Cardiac septum (tissue), 1 donor: ENCODE data around the gene TANC2. TPM values are rescaled to one million over a fixed set of nuclear protein-coding genes. Genes with fewer than 3 reads are reported as not detected.

Experiments
- DNase-seq: peaks from one replicate; pipeline ENCODE4 v3.0.0-alpha.2; 2020; ENCODE audit warnings: low spot score
- intact Hi-C: fragments of 100-400 bp; cut with DNase I; formaldehyde crosslinking; loops from one replicate; pipeline ENCODE4 v1.14.0; 2022
- microRNA-seq: library from miRNA; unstranded; fragments of <30 nt; microRNA quantifications from one replicate; pipeline ENCODE4 v1.2.0, GENCODE V29; 2020
- total RNA-seq: library from RNA; stranded (reverse); fragmentation: NEBNext Ultra II Directional; extraction: Animal tissue kit (Norgen Biotek cat#: 25700); gene quantifications from one replicate; pipeline ENCODE4 v1.2.1, GENCODE V29; 2021
- donor health status: DM: no; HTN: no; CAD: no.

Gene TANC2
- total RNA-seq, 1 donor from 2014 or later = 21.8 TPM

- DNase-seq = no peak
- intact Hi-C loops = loop anchor here (5.0 kb wide), 1 partner anchor 406 kb away; no protein-coding TSS in a partner anchor
Measured at GRCh38 chr17:62996221-62996620, 30.2 kb downstream of the TANC2 start.

GRCh38 chr17:62998166-62998565 lies 32.1 kb downstream of the TANC2 start:
- intact Hi-C loops = loop anchor here (5.0 kb wide), 1 partner anchor 404 kb away; no protein-coding TSS in a partner anchor

GRCh38 chr17:62998665-62999393 lies 32.8 kb downstream of the TANC2 start:
- no peak for DNase-seq
- intact Hi-C loops = loop anchor here (5.0 kb wide), 1 partner anchor 403 kb away; no protein-coding TSS in a partner anchor

More at GRCh38 chr17:62998166-62998565, 32.1 kb downstream of the TANC2 start:
- no peak for DNase-seq

- DNase-seq = no peak
- intact Hi-C loops = loop anchor here (5.0 kb wide), 1 partner anchor 403 kb away; no protein-coding TSS in a partner anchor
Measured at GRCh38 chr17:62999736-63000135, 33.7 kb downstream of the TANC2 start.

GRCh38 chr17:63001689-63002394 lies 35.8 kb downstream of the TANC2 start:
- no peak for DNase-seq
- intact Hi-C loops = no loop called here

- intact Hi-C loops = no loop called here
Measured at GRCh38 chr17:63002625-63003024, 36.6 kb downstream of the TANC2 start.

GRCh38 chr17:63015824-63016223 lies 49.8 kb downstream of the TANC2 start:
- DNase-seq = no peak
- intact Hi-C loops = no loop called here

More at GRCh38 chr17:63002625-63003024, 36.6 kb downstream of the TANC2 start:
- DNase-seq = no peak

Small RNA genes within 50 kb of the gene (microRNA-seq; reads per million reads assigned to microRNA genes)
- not detected for gene MIR633

Other genes with a start within 250 kb of the TANC2 start
- gene MARCHF10, start 157.9 kb upstream of the TANC2 start, total RNA-seq = not detected